H7 (cell line): ENCODE results near the gene GUCY2D. TPM values are rescaled to one million over a fixed set of nuclear protein-coding genes. Genes with fewer than 3 reads are reported as not detected.
"Not testable (repeated sequence)": the region's sequence is repeated elsewhere in the genome, so short reads cannot be mapped to it uniquely, and the experiment has no call there.

Experiments used
- DNase-seq: peaks from one replicate; pipeline ENCODE4 v3.0.0; 2012
- H3K27me3 ChIP-seq: 2 replicates; pipeline ENCODE4 v1.6.0; 2011; ENCODE audit warnings: mild to moderate bottlenecking, low read length; ENCODE audit not compliant: control insufficient read depth, insufficient read depth
- H3K36me3 ChIP-seq: replicated peaks from 2 replicates; pipeline ENCODE4 v1.5.1; 2011; ENCODE audit warnings: low read length; ENCODE audit not compliant: control insufficient read depth, insufficient read depth
- H3K4me3 ChIP-seq: 2 replicates; pipeline ENCODE4 v1.5.1; 2011; ENCODE audit warnings: low read depth, mild to moderate bottlenecking, control low read depth, low read length, moderate library complexity; ENCODE audit not compliant: insufficient read depth
- total RNA-seq: library from RNA; depleted of rRNA; stranded (reverse); fragments of >200 nt; shearing (Covaris generic); gene quantifications from 2 replicates; pipeline ENCODE4 v1.2.3, GENCODE V29; 2014

The GUCY2D gene
- total RNA-seq, 1 experiment from 2014 or later = not detected

GRCh38 chr17:8018436-8018835, 16.0 kb downstream of the GUCY2D start:
- no peak for DNase-seq
- Histone ChIP-seq H3K36me3 (no peaks in the 10 kb centered on the region), H3K27me3 (peaks cover 23% of the 10 kb centered on the region), H3K4me3 (no peak overlapping the region)

- Histone ChIP-seq H3K36me3 (no peaks in the 10 kb centered on the region), H3K27me3 (peaks cover 22% of the 10 kb centered on the region), H3K4me3 (no peak overlapping the region)
- DNase-seq = no peak
These were observed 16.8 kb downstream of the GUCY2D start for GRCh38 chr17:8019166-8019565.

- peaks cover 16% of the 10 kb centered on the region for H3K27me3 ChIP-seq
- H3K36me3 ChIP-seq = no peaks in the 10 kb centered on the region
- H3K4me3 ChIP-seq = no peak overlapping the region
- no peak for DNase-seq
These were observed 17.5 kb downstream of the GUCY2D start for GRCh38 chr17:8019665-8020650.

GRCh38 chr17:8020776-8021564, 18.6 kb downstream of the GUCY2D start:
- no peak for DNase-seq
- Histone ChIP-seq H3K4me3 (no peak overlapping the region), H3K36me3 (no peaks in the 10 kb centered on the region), H3K27me3 (peaks cover 6% of the 10 kb centered on the region)

GRCh38 chr17:8021565-8022359, 19.3 kb downstream of the GUCY2D start:
- Histone ChIP-seq H3K27me3 (peaks cover 1% of the 10 kb centered on the region; the same call in 1 of the 2 replicates), H3K4me3 (no peak overlapping the region), H3K36me3 (no peaks in the 10 kb centered on the region)
- no peak for DNase-seq

GRCh38 chr17:8022360-8023003, 20.1 kb downstream of the GUCY2D start:
- Histone ChIP-seq H3K4me3 (no peak overlapping the region), H3K27me3 (no peaks in the 10 kb centered on the region), H3K36me3 (no peaks in the 10 kb centered on the region)
- DNase-seq = no peak

GRCh38 chr17:8024161-8024560, 21.7 kb downstream of the GUCY2D start:
- not testable (repeated sequence) for H3K27me3 ChIP-seq, DNase-seq, H3K4me3 ChIP-seq, H3K36me3 ChIP-seq

- no peak for DNase-seq
- Histone ChIP-seq H3K4me3 (no peak overlapping the region), H3K36me3 (no peaks in the 10 kb centered on the region), H3K27me3 (peaks cover 5% of the 10 kb centered on the region; the same call in 1 of the 2 replicates)
These were observed 22.9 kb downstream of the GUCY2D start for GRCh38 chr17:8025176-8025911.

- no peak overlapping the region for H3K4me3 ChIP-seq
- DNase-seq = no peak
- no peaks in the 10 kb centered on the region for H3K36me3 ChIP-seq
- peaks cover 5% of the 10 kb centered on the region; the same call in 1 of the 2 replicates for H3K27me3 ChIP-seq
These were observed 26.7 kb downstream of the GUCY2D start for GRCh38 chr17:8029121-8029520.

- no peaks in the 10 kb centered on the region for H3K36me3 ChIP-seq
- no peak overlapping the region for H3K4me3 ChIP-seq
- no peak for DNase-seq
- H3K27me3 ChIP-seq = peaks cover 5% of the 10 kb centered on the region; the same call in 1 of the 2 replicates
These were observed 28.8 kb downstream of the GUCY2D start for GRCh38 chr17:8031261-8031661.

GRCh38 chr17:8031950-8032349, 29.5 kb downstream of the GUCY2D start:
- Histone ChIP-seq H3K4me3 (no peak overlapping the region), H3K36me3 (no peaks in the 10 kb centered on the region), H3K27me3 (peaks cover 5% of the 10 kb centered on the region; the same call in 1 of the 2 replicates)
- DNase-seq = no peak

GRCh38 chr17:8032442-8032841, 30.0 kb downstream of the GUCY2D start:
- H3K36me3 ChIP-seq = no peaks in the 10 kb centered on the region
- no peak overlapping the region for H3K4me3 ChIP-seq
- no peak for DNase-seq
- H3K27me3 ChIP-seq = peaks cover 5% of the 10 kb centered on the region; the same call in 1 of the 2 replicates

- Histone ChIP-seq H3K36me3 (no peaks in the 10 kb centered on the region), H3K27me3 (peaks cover 3% of the 10 kb centered on the region; the same call in 1 of the 2 replicates), H3K4me3 (peak within 1 kb of the TSS; percentile 41; the same call in 1 of the 2 replicates)
- peak; percentile 87 for DNase-seq
These were observed 36.7 kb downstream of the GUCY2D start, which contains the start of gene ALOX15B for GRCh38 chr17:8038954-8039610. Gene ALOX15B, plus strand, starts transcription at chr17:8039059. Its CDS starts 97 bp downstream, at chr17:8039156.
